Measurements from ENCODE around the gene GPAT3.

GPAT3 gene

DNA sequence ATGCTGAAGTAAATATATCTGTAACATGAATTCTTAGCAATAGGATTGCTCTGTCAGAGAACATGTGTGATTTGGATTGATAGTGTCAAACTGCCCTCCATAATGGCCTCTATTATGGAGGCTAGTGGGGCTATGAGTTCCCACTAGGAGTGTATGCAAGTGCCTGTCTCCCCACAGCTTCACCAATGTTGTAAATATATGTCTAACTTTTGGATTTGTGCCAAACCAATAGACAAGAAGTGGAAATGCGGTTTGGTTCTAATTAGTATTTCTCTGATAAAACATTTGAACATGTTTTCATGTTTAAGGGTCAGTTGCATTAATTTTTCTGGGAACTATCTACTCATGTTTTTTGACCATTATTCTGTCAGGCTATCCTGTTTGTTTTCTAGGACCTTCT, 28.1 kb downstream of the GPAT3 start:
- Histone ChIP-seq H3K18ac (ENCODE audit: low read length) (no peak overlapping the region), H2AK5ac (ENCODE audit: low read length) (no peak overlapping the region), H3K56ac (ENCODE audit: low read length) (no peak overlapping the region), H3K23ac (ENCODE audit: low read length) (no peak overlapping the region), H3K36me3 (ENCODE audit: control insufficient read depth, insufficient read depth, low read length) (no peaks in the 10 kb centered on the region), H3K4me3 (ENCODE audit: low read length) (no peak overlapping the region), H3K27me3 (ENCODE audit: insufficient read depth, low read length, poor library complexity) (no peaks in the 10 kb centered on the region), H3K4me1 (ENCODE audit: control insufficient read depth, low read depth, low read length) (no peaks in the 10 kb centered on the region), H3K79me2 (ENCODE audit: control insufficient read depth, insufficient read depth, low read length) (no peaks in the 10 kb centered on the region), H2BK120ac (ENCODE audit: low read depth, low read length) (no peak overlapping the region), H4K8ac (ENCODE audit: low read depth, low read length) (no peak overlapping the region), H3K79me1 (ENCODE audit: low read length) (no peaks in the 10 kb centered on the region), H3K4ac (ENCODE audit: low read depth, low read length) (no peak overlapping the region), H3K4me2 (ENCODE audit: low read length) (no peak overlapping the region), H2BK15ac (replicated peaks; ENCODE audit: low read depth) (no peak overlapping the region), H3K9ac (ENCODE audit: low read length) (no peak overlapping the region), H3K27ac (ENCODE audit: low read depth, low read length) (no peak overlapping the region), H4K5ac (ENCODE audit: low read length) (no peak overlapping the region), H2BK5ac (ENCODE audit: low read length) (no peak overlapping the region)
- WGBS (ENCODE audit: extremely low coverage, insufficient coverage, low lambda C conversion rate), result no CpG with 5 or more reads among the region's 1 CpG
- no peak for DNase-seq

DNA sequence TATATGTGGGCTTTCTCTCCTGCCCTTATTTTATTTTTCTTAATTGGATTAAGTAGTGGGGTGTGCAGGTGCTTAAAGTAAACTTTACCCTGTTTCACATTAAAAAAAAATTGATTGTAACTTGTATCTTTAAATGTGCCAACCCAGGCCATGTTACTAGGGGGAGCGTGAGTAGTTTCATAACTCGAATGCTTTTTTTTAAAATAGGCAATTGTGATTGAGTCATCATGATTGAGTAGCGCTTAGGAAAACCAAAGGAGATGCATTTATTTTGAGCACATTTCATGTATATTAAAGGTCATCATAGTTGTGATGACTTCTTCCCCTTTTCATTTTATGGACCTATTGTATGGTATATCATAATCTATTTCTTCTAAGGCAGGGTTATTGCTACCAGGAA, 32.2 kb downstream of the GPAT3 start:
- no peak overlapping the region for H3K4me3 ChIP-seq (ENCODE audit: low read length)
- H3K27ac ChIP-seq (ENCODE audit: low read depth, low read length), result no peak overlapping the region
- no peak overlapping the region for H3K4me2 ChIP-seq (ENCODE audit: low read length)
- H3K4ac ChIP-seq (ENCODE audit: low read depth, low read length), result no peak overlapping the region
- no peak overlapping the region for H3K23ac ChIP-seq (ENCODE audit: low read length)
- no peak overlapping the region for H2BK5ac ChIP-seq (ENCODE audit: low read length)
- H3K4me1 ChIP-seq (ENCODE audit: control insufficient read depth, low read depth, low read length), result no peaks in the 10 kb centered on the region
- no peak overlapping the region for H3K56ac ChIP-seq (ENCODE audit: low read length)
- H4K8ac ChIP-seq (ENCODE audit: low read depth, low read length), result no peak overlapping the region
- no peak overlapping the region for H3K9ac ChIP-seq (ENCODE audit: low read length)
- DNase-seq, result no peak
- no peak overlapping the region for H2AK5ac ChIP-seq (ENCODE audit: low read length)
- no peak overlapping the region for H4K5ac ChIP-seq (ENCODE audit: low read length)
- H3K27me3 ChIP-seq (ENCODE audit: insufficient read depth, low read length, poor library complexity), result no peaks in the 10 kb centered on the region
- no peaks in the 10 kb centered on the region for H3K79me1 ChIP-seq (ENCODE audit: low read length)
- H2BK120ac ChIP-seq (ENCODE audit: low read depth, low read length), result no peak overlapping the region
- H3K79me2 ChIP-seq (ENCODE audit: control insufficient read depth, insufficient read depth, low read length), result no peaks in the 10 kb centered on the region
- H2BK15ac ChIP-seq (replicated peaks; ENCODE audit: low read depth), result no peak overlapping the region
- H3K18ac ChIP-seq (ENCODE audit: low read length), result no peak overlapping the region
- H3K36me3 ChIP-seq (ENCODE audit: control insufficient read depth, insufficient read depth, low read length), result no peaks in the 10 kb centered on the region
- no CpG with 5 or more reads among the region's 3 CpGs for WGBS (ENCODE audit: extremely low coverage, insufficient coverage, low lambda C conversion rate)

DNA sequence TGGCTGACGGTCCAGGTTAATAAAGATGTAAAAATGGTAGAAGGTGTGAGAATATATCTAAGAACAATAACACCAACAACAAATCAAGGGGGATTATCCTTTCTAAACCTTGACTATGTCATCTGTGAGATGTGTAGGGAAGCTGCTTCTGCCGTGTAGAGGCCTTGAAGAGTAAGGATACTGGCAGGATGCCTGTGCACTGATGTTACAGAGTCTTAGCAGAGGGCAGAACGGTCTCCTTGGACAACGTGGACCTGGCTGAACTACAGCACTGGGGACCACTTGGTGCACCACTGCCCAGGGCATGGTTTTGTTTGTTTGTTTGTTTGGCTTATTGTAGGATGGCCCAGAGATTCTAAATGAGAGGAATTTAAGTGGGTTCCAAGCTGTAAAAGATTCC, 33.5 kb downstream of the GPAT3 start:
- no peak overlapping the region for H3K18ac ChIP-seq (ENCODE audit: low read length)
- H4K8ac ChIP-seq (ENCODE audit: low read depth, low read length), result no peak overlapping the region
- no CpG with 5 or more reads among the region's 4 CpGs for whole genome bisulfite sequencing (ENCODE audit: extremely low coverage, insufficient coverage, low lambda C conversion rate)

DNA sequence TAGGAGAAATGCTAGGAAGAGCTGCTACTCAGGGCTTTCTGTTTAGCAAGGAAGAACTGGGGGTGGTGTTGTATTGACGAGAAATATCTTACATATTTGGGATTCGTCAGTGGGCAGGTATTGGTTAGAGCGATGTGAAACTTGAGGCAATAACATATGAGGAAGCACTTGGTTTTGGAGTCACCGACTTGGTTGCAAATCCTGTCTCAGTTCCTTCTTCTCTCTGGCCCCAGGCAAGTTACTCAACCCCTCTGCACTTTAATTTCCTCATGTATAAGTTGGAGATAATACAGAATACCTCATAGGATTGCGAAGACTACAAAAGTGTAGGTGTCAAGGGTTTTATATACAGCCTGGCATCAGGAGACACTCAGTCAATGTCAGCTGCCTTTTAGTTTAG, 34.1 kb downstream of the GPAT3 start:
- H3K79me2 ChIP-seq (ENCODE audit: control insufficient read depth, insufficient read depth, low read length), result no peaks in the 10 kb centered on the region
- no peak overlapping the region for H3K4ac ChIP-seq (ENCODE audit: low read depth, low read length)
- no peak for DNase-seq
- H3K18ac ChIP-seq (ENCODE audit: low read length), result no peak overlapping the region
- no peaks in the 10 kb centered on the region for H3K4me1 ChIP-seq (ENCODE audit: control insufficient read depth, low read depth, low read length)
- H3K79me1 ChIP-seq (ENCODE audit: low read length), result no peaks in the 10 kb centered on the region
- H3K4me2 ChIP-seq (ENCODE audit: low read length), result no peak overlapping the region
- H2BK15ac ChIP-seq (replicated peaks; ENCODE audit: low read depth), result no peak overlapping the region
- H3K27ac ChIP-seq (ENCODE audit: low read depth, low read length), result no peak overlapping the region
- H3K56ac ChIP-seq (ENCODE audit: low read length), result no peak overlapping the region
- H3K27me3 ChIP-seq (ENCODE audit: insufficient read depth, low read length, poor library complexity), result no peaks in the 10 kb centered on the region
- no peak overlapping the region for H2BK5ac ChIP-seq (ENCODE audit: low read length)
- no peak overlapping the region for H3K9ac ChIP-seq (ENCODE audit: low read length)
- no peak overlapping the region for H3K4me3 ChIP-seq (ENCODE audit: low read length)
- H4K5ac ChIP-seq (ENCODE audit: low read length), result no peak overlapping the region
- no peaks in the 10 kb centered on the region for H3K36me3 ChIP-seq (ENCODE audit: control insufficient read depth, insufficient read depth, low read length)
- no peak overlapping the region for H4K8ac ChIP-seq (ENCODE audit: low read depth, low read length)
- no CpG with 5 or more reads among the region's 5 CpGs for WGBS (ENCODE audit: extremely low coverage, insufficient coverage, low lambda C conversion rate)
- no peak overlapping the region for H2AK5ac ChIP-seq (ENCODE audit: low read length)
- no peak overlapping the region for H3K23ac ChIP-seq (ENCODE audit: low read length)
- no peak overlapping the region for H2BK120ac ChIP-seq (ENCODE audit: low read depth, low read length)

More for the DNA sequence above, 33.5 kb downstream of the GPAT3 start:
- no peak overlapping the region for H3K4me2 ChIP-seq (ENCODE audit: low read length)
- no peaks in the 10 kb centered on the region for H3K79me1 ChIP-seq (ENCODE audit: low read length)
- H3K4me1 ChIP-seq (ENCODE audit: control insufficient read depth, low read depth, low read length), result no peaks in the 10 kb centered on the region
- H3K36me3 ChIP-seq (ENCODE audit: control insufficient read depth, insufficient read depth, low read length), result no peaks in the 10 kb centered on the region
- H2BK15ac ChIP-seq (replicated peaks; ENCODE audit: low read depth), result no peak overlapping the region
- no peak overlapping the region for H3K4me3 ChIP-seq (ENCODE audit: low read length)
- H3K23ac ChIP-seq (ENCODE audit: low read length), result no peak overlapping the region
- H3K27me3 ChIP-seq (ENCODE audit: insufficient read depth, low read length, poor library complexity), result no peaks in the 10 kb centered on the region
- H3K56ac ChIP-seq (ENCODE audit: low read length), result no peak overlapping the region
- no peaks in the 10 kb centered on the region for H3K79me2 ChIP-seq (ENCODE audit: control insufficient read depth, insufficient read depth, low read length)
- no peak overlapping the region for H2AK5ac ChIP-seq (ENCODE audit: low read length)
- no peak overlapping the region for H4K5ac ChIP-seq (ENCODE audit: low read length)
- DNase-seq, result no peak
- no peak overlapping the region for H3K4ac ChIP-seq (ENCODE audit: low read depth, low read length)
- H3K9ac ChIP-seq (ENCODE audit: low read length), result no peak overlapping the region
- no peak overlapping the region for H2BK120ac ChIP-seq (ENCODE audit: low read depth, low read length)
- H2BK5ac ChIP-seq (ENCODE audit: low read length), result no peak overlapping the region
- H3K27ac ChIP-seq (ENCODE audit: low read depth, low read length), result no peak overlapping the region

DNA sequence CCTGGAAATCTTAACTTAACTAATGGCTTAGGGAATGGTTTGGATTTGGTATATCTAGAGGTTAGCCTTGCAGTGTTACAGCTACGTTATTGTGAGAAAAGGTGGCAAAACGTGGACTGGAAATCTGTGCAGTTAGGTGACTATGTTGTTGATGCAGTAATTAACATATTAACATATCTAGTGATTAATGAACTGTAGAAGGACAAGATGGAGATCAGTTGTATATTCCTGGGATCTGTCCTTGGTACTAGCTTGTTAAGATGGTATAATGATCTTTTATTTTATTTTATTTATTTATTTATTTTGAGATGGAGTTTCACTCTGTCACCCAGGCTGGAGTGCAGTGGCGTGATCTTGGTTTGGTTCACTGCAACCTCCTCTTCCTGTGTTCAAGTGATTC, 36.9 kb downstream of the GPAT3 start:
- no peaks in the 10 kb centered on the region for H3K27me3 ChIP-seq (ENCODE audit: insufficient read depth, low read length, poor library complexity)
- H3K36me3 ChIP-seq (ENCODE audit: control insufficient read depth, insufficient read depth, low read length), result no peaks in the 10 kb centered on the region
- H3K4me2 ChIP-seq (ENCODE audit: low read length), result no peak overlapping the region
- H3K4me3 ChIP-seq (ENCODE audit: low read length), result no peak overlapping the region
- no CpG with 5 or more reads among the region's 3 CpGs for WGBS (ENCODE audit: extremely low coverage, insufficient coverage, low lambda C conversion rate)
- H2AK5ac ChIP-seq (ENCODE audit: low read length), result no peak overlapping the region
- H3K23ac ChIP-seq (ENCODE audit: low read length), result no peak overlapping the region
- no peak overlapping the region for H3K4ac ChIP-seq (ENCODE audit: low read depth, low read length)
- H2BK15ac ChIP-seq (replicated peaks; ENCODE audit: low read depth), result no peak overlapping the region
- no peak overlapping the region for H4K8ac ChIP-seq (ENCODE audit: low read depth, low read length)
- H3K27ac ChIP-seq (ENCODE audit: low read depth, low read length), result no peak overlapping the region
- H4K5ac ChIP-seq (ENCODE audit: low read length), result no peak overlapping the region
- H3K79me2 ChIP-seq (ENCODE audit: control insufficient read depth, insufficient read depth, low read length), result no peaks in the 10 kb centered on the region
- H3K4me1 ChIP-seq (ENCODE audit: control insufficient read depth, low read depth, low read length), result no peaks in the 10 kb centered on the region
- no peak overlapping the region for H3K18ac ChIP-seq (ENCODE audit: low read length)
- DNase-seq, result no peak
- no peak overlapping the region for H2BK120ac ChIP-seq (ENCODE audit: low read depth, low read length)
- H3K79me1 ChIP-seq (ENCODE audit: low read length), result no peaks in the 10 kb centered on the region
- no peak overlapping the region for H3K9ac ChIP-seq (ENCODE audit: low read length)
- no peak overlapping the region for H2BK5ac ChIP-seq (ENCODE audit: low read length)
- no peak overlapping the region for H3K56ac ChIP-seq (ENCODE audit: low read length)

DNA sequence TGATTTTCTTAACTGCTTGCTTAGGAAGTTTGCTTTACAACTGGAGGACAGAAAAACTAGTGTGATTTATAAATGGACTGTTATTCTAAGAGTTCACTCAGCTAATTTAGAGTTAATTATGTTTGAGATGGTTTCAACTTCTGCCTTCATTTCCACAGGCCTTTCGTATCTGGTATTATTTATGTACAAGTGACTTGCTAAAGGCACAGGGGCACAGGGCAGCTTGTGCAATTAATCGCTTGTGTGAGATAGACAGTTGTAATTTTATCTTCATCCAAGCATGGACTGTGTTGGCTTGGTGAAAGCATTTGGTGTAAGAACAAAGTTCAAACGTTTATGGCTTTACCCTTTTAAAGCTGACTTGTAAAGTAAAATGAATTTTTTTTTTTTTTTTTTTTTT, 38.3 kb downstream of the GPAT3 start:
- Histone ChIP-seq H4K5ac (ENCODE audit: low read length) (no peak overlapping the region), H4K8ac (ENCODE audit: low read depth, low read length) (no peak overlapping the region)
- DNase-seq, result no peak

More for the DNA sequence above, 38.3 kb downstream of the GPAT3 start:
- H3K4me3 ChIP-seq (ENCODE audit: low read length), result no peak overlapping the region
- H3K4ac ChIP-seq (ENCODE audit: low read depth, low read length), result no peak overlapping the region
- no peaks in the 10 kb centered on the region for H3K27me3 ChIP-seq (ENCODE audit: insufficient read depth, low read length, poor library complexity)
- H2AK5ac ChIP-seq (ENCODE audit: low read length), result no peak overlapping the region
- H3K4me1 ChIP-seq (ENCODE audit: control insufficient read depth, low read depth, low read length), result no peaks in the 10 kb centered on the region
- no peak overlapping the region for H3K27ac ChIP-seq (ENCODE audit: low read depth, low read length)
- H3K4me2 ChIP-seq (ENCODE audit: low read length), result no peak overlapping the region
- H3K18ac ChIP-seq (ENCODE audit: low read length), result no peak overlapping the region
- no peak overlapping the region for H3K56ac ChIP-seq (ENCODE audit: low read length)
- no CpG with 5 or more reads among the region's 3 CpGs for WGBS (ENCODE audit: extremely low coverage, insufficient coverage, low lambda C conversion rate)
- H3K23ac ChIP-seq (ENCODE audit: low read length), result no peak overlapping the region
- no peak overlapping the region for H2BK5ac ChIP-seq (ENCODE audit: low read length)
- H3K79me2 ChIP-seq (ENCODE audit: control insufficient read depth, insufficient read depth, low read length), result no peaks in the 10 kb centered on the region
- H3K9ac ChIP-seq (ENCODE audit: low read length), result no peak overlapping the region
- H3K36me3 ChIP-seq (ENCODE audit: control insufficient read depth, insufficient read depth, low read length), result no peaks in the 10 kb centered on the region
- H2BK15ac ChIP-seq (replicated peaks; ENCODE audit: low read depth), result no peak overlapping the region
- H3K79me1 ChIP-seq (ENCODE audit: low read length), result no peaks in the 10 kb centered on the region
- H2BK120ac ChIP-seq (ENCODE audit: low read depth, low read length), result no peak overlapping the region

Data from mesendoderm (in vitro differentiated cells).